CD4-positive, alpha-beta memory T cell (primary cell): Measurements from ENCODE around the gene PLXNA3. TPM values are rescaled to one million over a fixed set of nuclear protein-coding genes. Genes with fewer than 3 reads are reported as not detected.

Experiments
- CTCF ChIA-PET: fragments of 350-600 bp; sonication (Branson Sonifier 250); formaldehyde crosslinking; loops from one replicate; lab custom pipeline; 2021; ENCODE audit warnings: inconsistent platforms; ENCODE audit not compliant: partially characterized antibody; lab: Charles Lee
- POLR2A ChIA-PET: fragments of 350-600 bp; sonication (Branson Sonifier 250); formaldehyde crosslinking; loops from one replicate; lab custom pipeline; 2021; ENCODE audit not compliant: partially characterized antibody; lab: Charles Lee
- DNase-seq, 5 donors: peaks; one replicate each; pipeline versions ENCODE4 v3.0.0 to v3.0.0-alpha.2; 2020 to 2022; ENCODE audit warnings: mixed read lengths in 1 of 5
- H3K27ac ChIP-seq: one replicate; pipeline ENCODE4 v1.7.0; 2013; ENCODE audit warnings: low read depth, low read length
- H3K27me3 ChIP-seq: 2 replicates; pipeline ENCODE4 v1.7.0; 2013; ENCODE audit warnings: mild to moderate bottlenecking, low read length, moderate library complexity; ENCODE audit not compliant: insufficient read depth
- H3K36me3 ChIP-seq: 2 replicates; pipeline ENCODE4 v1.7.0; 2013; ENCODE audit warnings: mild to moderate bottlenecking, low read length, moderate library complexity; ENCODE audit not compliant: insufficient read depth
- H3K4me1 ChIP-seq: 2 replicates; pipeline ENCODE4 v1.7.0; 2013; ENCODE audit warnings: mild to moderate bottlenecking, low read length, moderate library complexity; ENCODE audit not compliant: insufficient read depth
- H3K4me3 ChIP-seq, 2 donors: one replicate each; pipeline ENCODE4 v1.7.0; 2013; ENCODE audit warnings: low read length in 2 of 2, mild to moderate bottlenecking in 1 of 2
- H3K9me3 ChIP-seq, 2 donors: one replicate each; pipeline ENCODE4 v1.7.0; 2013; ENCODE audit warnings: low read length in 2 of 2, control low read depth in 1 of 2; ENCODE audit not compliant: control insufficient read depth in 1 of 2
- H3K27ac Mint-ChIP-seq, 7 donors: one replicate each; pipeline ENCODE4 v1.8.0; 2020 to 2021; ENCODE audit warnings: mixed read lengths in 7 of 7, mild to moderate bottlenecking in 6 of 7, inconsistent platforms in 3 of 7, moderate library complexity in 3 of 7
- H3K27me3 Mint-ChIP-seq, 2 donors: one replicate each; pipeline ENCODE4 v1.8.0; 2020 to 2021; ENCODE audit warnings: mixed read lengths in 2 of 2
- H3K36me3 Mint-ChIP-seq, 2 donors: one replicate each; pipeline ENCODE4 v1.8.0; 2020 to 2021; ENCODE audit warnings: mixed read lengths in 2 of 2, inconsistent platforms in 1 of 2, mild to moderate bottlenecking in 1 of 2
- H3K4me1 Mint-ChIP-seq, 4 donors: one replicate each; pipeline ENCODE4 v1.8.0; 2020 to 2021; ENCODE audit warnings: mixed read lengths in 4 of 4, mild to moderate bottlenecking in 1 of 4
- H3K4me3 Mint-ChIP-seq, 8 donors: one replicate each; pipeline ENCODE4 v1.8.0; 2020 to 2021; ENCODE audit warnings: mixed read lengths in 8 of 8, mild to moderate bottlenecking in 7 of 8, moderate library complexity in 6 of 8, inconsistent platforms in 3 of 8
- H3K9me3 Mint-ChIP-seq, 8 donors: one replicate each; pipeline ENCODE4 v1.8.0; 2020 to 2021; ENCODE audit warnings: mixed read lengths in 8 of 8, mild to moderate bottlenecking in 5 of 8, inconsistent platforms in 3 of 8, moderate library complexity in 1 of 8
- intact Hi-C: fragments of 100-400 bp; cut with micrococcal nuclease; formaldehyde crosslinking; loops from one replicate; pipeline ENCODE4 v1.15.1; 2023
- polyA plus RNA-seq, 2 donors: library from polyadenylated mRNA; unstranded; fragments of 300-500 nt; fragmentation: Illumina TruSeq; gene quantifications; one replicate each; pipeline ENCODE4 v1.2.3, GENCODE V29; 2021
- total RNA-seq, 2 experiments: library from RNA; stranded (reverse); gene quantifications; one replicate each; pipeline ENCODE4 v1.2.3, GENCODE V29; 2021

PLXNA3 gene
- total and polyA plus RNA-seq, 4 experiments from 2014 or later: 0.29 to 90.3 (median 40.0) TPM

GRCh38 chrX:154486052-154486395 lies 27.9 kb downstream of the PLXNA3 start:
- no peak overlapping the region for H3K27ac Mint-ChIP-seq
- no peaks in the 10 kb centered on the region for H3K27me3 Mint-ChIP-seq
- Histone ChIP-seq H3K27me3 (no peaks in the 10 kb centered on the region), H3K9me3 (no peaks in the 10 kb centered on the region), H3K27ac (peak overlapping the region; percentile 62), H3K4me3 (peak overlapping the region in 1 of 2 donors; percentile 47), H3K36me3 (no peaks in the 10 kb centered on the region), H3K4me1 (peaks cover 44% of the 10 kb centered on the region)
- peak overlapping the region in 3 of 8 donors; percentile 36 to 66 (median 47) for H3K4me3 Mint-ChIP-seq
- POLR2A ChIA-PET: interaction anchor here (1.0 to 8.9 kb wide), 16 partner anchors 9 to 515 kb away, joined by 3 to 111 read pairs (median 6); partner anchors contain the start of genes ATP6AP1, FAM3A, G6PD and HCFC1
- peaks cover 5 to 45% (median 16%) of the 10 kb centered on the region in 4 donors for H3K4me1 Mint-ChIP-seq
- H3K9me3 Mint-ChIP-seq: no peaks in the 10 kb centered on the region
- peak; percentile 29 to 54 (median 35) for DNase-seq
- intact Hi-C loops: no loop called here
- H3K36me3 Mint-ChIP-seq: peaks cover 0 to 8% of the 10 kb centered on the region in 2 donors
- CTCF ChIA-PET: interaction anchor here (3.4 kb wide), 1 partner anchor 41 kb away, joined by 10 read pairs; no protein-coding TSS in a partner anchor

GRCh38 chrX:154486396-154487207 lies 28.5 kb downstream of the PLXNA3 start, which contains the start of gene UBL4A:
Gene UBL4A (minus strand): TSS chrX:154486615. CDS start chrX:154486584, 31 bp downstream.
- no peaks in the 10 kb centered on the region for H3K9me3 ChIP-seq
- peak; percentile 43 to 59 (median 48) for DNase-seq
- H3K36me3 Mint-ChIP-seq: peaks cover 0 to 9% of the 10 kb centered on the region in 2 donors
- CTCF ChIA-PET: interaction anchor here (1.0 to 3.4 kb wide), 2 partner anchors 10 to 41 kb away, joined by 4 to 10 read pairs; no protein-coding TSS in a partner anchor
- POLR2A ChIA-PET: interaction anchor here (0.5 to 8.9 kb wide), 17 partner anchors 10 to 515 kb away, joined by 3 to 111 read pairs (median 6); partner anchors contain the start of genes ATP6AP1, FAM3A, G6PD and HCFC1
- peak within 1 kb of the TSS in 1 of 2 donors; percentile 47 for H3K4me3 ChIP-seq
- intact Hi-C loops: no loop called here
- no peaks in the 10 kb centered on the region for H3K36me3 ChIP-seq
- peak within 1 kb of the TSS; percentile 62 for H3K27ac ChIP-seq
- no peaks in the 10 kb centered on the region for H3K27me3 Mint-ChIP-seq
- H3K27me3 ChIP-seq: no peaks in the 10 kb centered on the region
- H3K27ac Mint-ChIP-seq: peak within 1 kb of the TSS; percentile 37 to 89 (median 81)
- H3K4me3 Mint-ChIP-seq: peak within 1 kb of the TSS; percentile 69 to 83 (median 79)
- no peaks in the 10 kb centered on the region for H3K9me3 Mint-ChIP-seq
- H3K4me1 Mint-ChIP-seq: peaks cover 5 to 45% (median 16%) of the 10 kb centered on the region in 4 donors
- peaks cover 44% of the 10 kb centered on the region for H3K4me1 ChIP-seq

- peak overlapping the region; percentile 26 to 82 (median 77) for H3K4me3 Mint-ChIP-seq
- POLR2A ChIA-PET: interaction anchor here (0.5 to 8.9 kb wide), 7 partner anchors 13 to 517 kb away, joined by 3 to 111 read pairs (median 10); partner anchors contain the start of genes FAM3A, HCFC1, PLXNA3 and RPL10
- H3K4me1 ChIP-seq: peaks cover 44% of the 10 kb centered on the region
These were observed 29.6 kb downstream of the PLXNA3 start for GRCh38 chrX:154487518-154488290.

GRCh38 chrX:154488336-154489075 lies 30.4 kb downstream of the PLXNA3 start:
- DNase-seq: no peak
- Mint-ChIP-seq H3K4me1 (peaks cover 5 to 41% (median 16%) of the 10 kb centered on the region in 4 donors), H3K4me3 (peak overlapping the region in 6 of 8 donors; percentile 21 to 89 (median 46)), H3K27ac (peak overlapping the region in 6 of 7 donors; percentile 22 to 90 (median 68)), H3K36me3 (peaks cover 0 to 7% of the 10 kb centered on the region in 2 donors), H3K27me3 (no peaks in the 10 kb centered on the region), H3K9me3 (no peaks in the 10 kb centered on the region)
- CTCF ChIA-PET: interaction anchor here (1.5 to 3.4 kb wide), 2 partner anchors 39 to 60 kb away, joined by 4 to 10 read pairs; partner anchors contain the start of gene ATP6AP1
- H3K27me3 ChIP-seq: no peaks in the 10 kb centered on the region
- no peaks in the 10 kb centered on the region for H3K36me3 ChIP-seq
- no peaks in the 10 kb centered on the region for H3K9me3 ChIP-seq
- peaks cover 44% of the 10 kb centered on the region for H3K4me1 ChIP-seq
- H3K4me3 ChIP-seq: no peak overlapping the region
- POLR2A ChIA-PET: interaction anchor here (0.7 to 8.9 kb wide), 10 partner anchors 8 to 139 kb away, joined by 3 to 111 read pairs (median 26); partner anchors contain the start of genes FAM3A, LAGE3, PLXNA3 and RPL10
- intact Hi-C loops: no loop called here
- no peak overlapping the region for H3K27ac ChIP-seq

More at GRCh38 chrX:154487518-154488290, 29.6 kb downstream of the PLXNA3 start:
- CTCF ChIA-PET: interaction anchor here (1.0 to 3.4 kb wide), 2 partner anchors 11 to 40 kb away, joined by 4 to 10 read pairs; no protein-coding TSS in a partner anchor
- no peak for DNase-seq
- no peak overlapping the region for H3K4me3 ChIP-seq
- H3K9me3 ChIP-seq: no peaks in the 10 kb centered on the region
- Mint-ChIP-seq H3K27ac (peak overlapping the region in 4 of 7 donors; percentile 44 to 83 (median 82)), H3K27me3 (no peaks in the 10 kb centered on the region), H3K9me3 (no peaks in the 10 kb centered on the region), H3K36me3 (peaks cover 0 to 9% of the 10 kb centered on the region in 2 donors), H3K4me1 (peaks cover 5 to 41% (median 16%) of the 10 kb centered on the region in 4 donors)
- intact Hi-C loops: no loop called here
- no peaks in the 10 kb centered on the region for H3K27me3 ChIP-seq
- no peaks in the 10 kb centered on the region for H3K36me3 ChIP-seq
- H3K27ac ChIP-seq: no peak overlapping the region

GRCh38 chrX:154489182-154489581 lies 31.1 kb downstream of the PLXNA3 start:
- no peak overlapping the region for H3K27ac ChIP-seq
- Mint-ChIP-seq H3K9me3 (no peaks in the 10 kb centered on the region), H3K27ac (peak overlapping the region; percentile 46 to 95 (median 90)), H3K27me3 (no peaks in the 10 kb centered on the region), H3K36me3 (peaks cover 0 to 7% of the 10 kb centered on the region in 2 donors), H3K4me1 (peaks cover 5 to 41% (median 16%) of the 10 kb centered on the region in 4 donors), H3K4me3 (peak overlapping the region; percentile 84 to 89 (median 88))
- CTCF ChIA-PET: interaction anchor here (0.9 to 1.5 kb wide), 2 partner anchors 45 to 60 kb away, joined by 3 to 4 read pairs; partner anchors contain the start of gene ATP6AP1
- intact Hi-C loops: no loop called here
- H3K4me1 ChIP-seq: peaks cover 42% of the 10 kb centered on the region
- POLR2A ChIA-PET: interaction anchor here (0.7 to 8.9 kb wide), 15 partner anchors 9 to 562 kb away, joined by 3 to 111 read pairs (median 8); partner anchors contain the start of genes FAM50A, FLNA, LAGE3 and PLXNA3
- H3K9me3 ChIP-seq: no peaks in the 10 kb centered on the region
- H3K4me3 ChIP-seq: peak overlapping the region in 1 of 2 donors; percentile 46
- no peak for DNase-seq
- H3K36me3 ChIP-seq: no peaks in the 10 kb centered on the region
- no peaks in the 10 kb centered on the region for H3K27me3 ChIP-seq
